IPS-11a (cell line): ENCODE data around the gene SND1.

Source experiments
- H3K4me3 ChIP-seq: one replicate; pipeline ENCODE4 v1.5.1; 2013; ENCODE audit warnings: low read depth, low read length, control low read depth

The SND1 gene

DNA sequence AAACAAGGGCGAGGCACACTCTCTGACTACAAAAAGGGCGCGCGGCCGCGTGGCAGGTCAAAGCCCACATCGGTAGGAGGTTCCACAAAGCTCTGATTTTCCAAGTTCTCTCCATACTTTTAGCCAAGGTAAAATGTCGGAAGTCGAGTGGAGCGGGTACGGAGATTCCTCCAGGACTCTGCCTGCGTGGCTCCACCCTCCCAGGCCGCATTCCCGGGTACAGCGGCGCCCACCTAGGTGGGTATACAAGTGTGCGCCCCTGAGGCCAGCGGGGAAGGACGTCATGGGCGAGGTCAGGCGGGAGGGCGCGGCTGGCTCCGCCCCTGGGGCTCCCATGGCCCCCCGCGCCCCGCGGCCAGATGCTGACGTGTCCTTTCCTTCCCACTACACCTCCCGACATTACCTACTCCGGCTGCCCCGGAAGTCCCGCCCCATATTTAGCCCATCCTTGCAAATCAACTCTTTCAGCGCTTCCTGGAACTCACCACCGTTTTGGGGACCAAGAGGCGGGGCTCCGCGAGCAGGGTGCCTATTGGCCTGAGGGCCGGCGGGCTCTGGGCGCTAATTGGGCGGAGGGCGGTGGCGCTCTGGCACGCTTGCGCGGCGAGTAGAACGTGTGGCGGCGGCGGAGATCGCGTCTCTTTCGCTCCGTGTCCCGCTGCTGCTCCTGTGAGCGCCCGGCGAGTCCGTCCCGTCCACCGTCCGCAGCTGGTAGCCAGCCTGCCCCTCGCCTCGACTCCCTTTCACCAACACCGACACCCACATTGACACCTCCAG lies at the start of gene SND1:
Gene SND1, plus strand, starts transcription at position 639 of the 777 bp plus-strand sequence. CDS start 180 bp downstream, outside the sequence.
- peak within 1 kb of the TSS; percentile 97 for H3K4me3 ChIP-seq

GRCh38 chr7:127608446-127608845 lies 43.5 kb upstream of the SND1 start:
- no peak overlapping the region for H3K4me3 ChIP-seq

DNA sequence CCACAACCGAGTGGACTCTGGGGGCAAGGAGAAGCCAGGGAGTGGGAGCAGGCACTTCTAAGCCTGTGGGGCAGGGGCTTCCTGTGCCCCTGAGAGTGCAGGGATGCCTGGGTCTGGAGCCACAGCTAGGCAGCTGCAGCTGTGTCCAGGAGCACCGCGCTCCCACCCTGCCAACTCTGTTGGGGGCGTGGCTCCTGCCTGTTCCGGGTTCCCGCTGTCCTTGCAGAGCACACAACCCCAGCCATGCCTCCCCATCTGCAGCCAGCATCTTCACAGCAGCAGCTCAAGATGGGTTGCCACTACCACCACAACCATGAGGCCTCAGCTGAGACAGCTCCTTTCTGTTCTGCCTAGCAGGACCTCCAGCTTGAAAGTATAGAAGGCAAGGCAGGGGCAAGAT lies 42.7 kb upstream of the SND1 start:
- H3K4me3 ChIP-seq: no peak overlapping the region

DNA sequence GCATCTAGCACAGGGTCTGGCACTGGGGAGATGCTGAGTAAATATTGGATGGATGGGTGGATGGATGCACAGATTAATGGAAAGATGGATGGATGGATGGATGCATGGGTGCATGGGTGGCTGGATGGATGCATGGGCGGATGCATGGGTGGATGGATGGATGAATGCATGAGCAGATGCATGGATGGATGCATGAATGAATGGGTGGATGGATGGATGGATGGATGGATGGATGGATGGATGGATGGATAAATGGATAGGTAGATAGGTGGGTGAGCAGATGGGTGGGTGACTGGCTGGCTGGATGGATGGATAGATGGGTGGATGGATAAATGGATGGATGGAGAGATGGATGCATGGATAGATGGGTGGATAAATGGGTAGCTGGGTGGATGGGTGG lies 39.7 kb upstream of the SND1 start:
- no peak overlapping the region for H3K4me3 ChIP-seq

GRCh38 chr7:127616724-127617123 lies 35.3 kb upstream of the SND1 start:
- no peak overlapping the region for H3K4me3 ChIP-seq

GRCh38 chr7:127618042-127618441 lies 34.0 kb upstream of the SND1 start, which contains the start of gene PAX4:
Gene PAX4 (minus strand): TSS chr7:127618142. CDS start chr7:127615928, 2,214 bp downstream.
- H3K4me3 ChIP-seq: no peak within 1 kb of the TSS

GRCh38 chr7:127618775-127619174 lies 33.2 kb upstream of the SND1 start:
- no peak overlapping the region for H3K4me3 ChIP-seq

- H3K4me3 ChIP-seq: peak overlapping the region; percentile 71
Measured at GRCh38 chr7:127619681-127620405, 32.2 kb upstream of the SND1 start.

GRCh38 chr7:127620406-127621233 lies 31.4 kb upstream of the SND1 start:
- peak overlapping the region; percentile 71 for H3K4me3 ChIP-seq

GRCh38 chr7:127625331-127625730 lies 26.7 kb upstream of the SND1 start:
- no peak overlapping the region for H3K4me3 ChIP-seq

DNA sequence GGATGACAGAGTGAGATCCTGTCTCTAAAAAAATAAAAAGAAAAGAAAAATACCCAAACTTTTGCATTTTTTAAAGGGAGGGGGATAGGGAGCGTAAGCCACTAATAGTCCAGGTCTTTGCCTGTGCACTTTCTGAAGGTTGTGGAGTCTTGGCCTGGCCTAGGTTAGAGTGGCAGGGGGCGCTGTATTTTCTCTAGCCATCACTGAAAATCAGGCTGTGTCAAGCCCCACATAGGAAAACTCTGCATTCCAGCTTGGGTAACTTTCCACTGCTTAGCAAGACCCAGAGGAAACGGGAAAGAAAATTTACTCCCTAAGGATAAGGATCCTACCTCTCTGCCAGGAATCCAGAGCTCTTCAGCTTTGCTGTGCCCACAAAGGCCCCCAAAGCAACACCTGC lies 23.5 kb upstream of the SND1 start:
- H3K4me3 ChIP-seq: no peak overlapping the region

- H3K4me3 ChIP-seq: no peak overlapping the region
Measured at GRCh38 chr7:127629268-127629854, 22.6 kb upstream of the SND1 start.

DNA sequence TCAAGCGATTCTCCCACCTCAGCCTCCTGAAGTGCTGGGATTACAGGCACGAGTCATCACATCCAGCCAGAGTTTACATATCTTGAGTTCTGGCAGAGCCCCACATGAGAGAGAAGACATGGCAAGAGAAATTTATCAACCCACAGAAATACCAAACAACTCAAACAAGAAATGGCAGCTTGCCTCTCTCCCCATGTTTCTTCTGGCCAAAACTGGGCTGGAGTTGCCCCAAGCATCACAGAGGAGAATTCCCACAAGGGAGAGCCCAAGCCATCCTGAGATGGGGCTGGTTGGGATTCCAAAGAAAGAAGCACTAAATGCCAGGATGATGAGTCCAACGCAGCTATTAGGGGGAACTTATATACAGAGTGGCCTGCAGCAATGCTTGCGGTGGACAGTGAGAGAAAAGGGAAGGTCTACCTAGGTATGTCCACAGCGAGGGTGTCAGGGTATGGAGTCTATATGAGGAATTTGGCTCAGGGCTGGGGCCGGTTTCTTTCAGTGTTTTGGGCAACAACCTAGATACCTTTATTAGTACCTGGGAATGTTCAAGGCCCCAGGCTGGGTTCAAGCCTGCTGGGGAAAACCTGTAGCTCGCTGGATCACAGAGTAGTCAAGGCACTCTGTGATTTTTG lies 19.6 kb upstream of the SND1 start:
- no peak overlapping the region for H3K4me3 ChIP-seq

- H3K4me3 ChIP-seq: no peak overlapping the region
Measured at GRCh38 chr7:127635659-127636285, 16.2 kb upstream of the SND1 start.

- no peak overlapping the region for H3K4me3 ChIP-seq
Measured at GRCh38 chr7:127638197-127638596, 13.8 kb upstream of the SND1 start.

DNA sequence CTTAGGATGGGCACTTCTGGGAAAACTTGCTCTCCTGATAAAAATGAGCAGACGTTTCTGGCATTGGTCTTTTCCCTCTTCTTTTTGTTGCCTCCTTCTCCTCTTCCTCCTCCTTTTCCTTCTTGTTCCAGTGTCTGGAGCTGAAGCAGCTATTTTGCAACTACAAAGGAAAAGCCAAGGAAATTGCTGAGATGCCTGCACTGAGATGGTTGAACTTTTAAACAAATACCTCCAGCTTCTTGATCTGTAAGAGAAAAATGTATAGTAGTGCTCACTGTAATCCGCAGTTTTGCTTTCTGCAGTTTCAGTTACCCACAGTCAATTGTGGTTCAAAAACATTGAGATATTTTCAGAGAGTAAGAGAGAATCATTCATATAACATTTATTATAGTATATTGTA lies 7.5 kb upstream of the SND1 start:
- no peak overlapping the region for H3K4me3 ChIP-seq

DNA sequence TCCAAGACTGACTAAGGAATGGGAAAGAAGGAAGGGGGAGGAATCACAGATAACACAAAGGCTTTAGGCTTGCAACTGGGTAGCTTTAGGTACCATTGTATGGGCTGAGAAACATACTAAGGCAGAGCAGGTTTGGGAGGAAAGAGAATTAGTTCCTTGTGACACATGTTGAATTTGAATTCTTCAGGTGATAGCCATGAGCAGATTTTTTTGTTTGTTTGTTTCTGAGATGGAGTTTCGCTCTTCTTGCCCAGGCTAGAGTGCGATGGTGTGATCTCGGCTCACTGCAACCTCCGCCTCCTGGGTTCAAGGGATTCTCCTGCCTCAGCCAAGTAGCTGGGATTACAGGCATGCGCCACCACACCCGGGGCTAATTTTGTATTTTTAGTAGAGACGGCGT lies 4.4 kb upstream of the SND1 start:
- no peak overlapping the region for H3K4me3 ChIP-seq

DNA sequence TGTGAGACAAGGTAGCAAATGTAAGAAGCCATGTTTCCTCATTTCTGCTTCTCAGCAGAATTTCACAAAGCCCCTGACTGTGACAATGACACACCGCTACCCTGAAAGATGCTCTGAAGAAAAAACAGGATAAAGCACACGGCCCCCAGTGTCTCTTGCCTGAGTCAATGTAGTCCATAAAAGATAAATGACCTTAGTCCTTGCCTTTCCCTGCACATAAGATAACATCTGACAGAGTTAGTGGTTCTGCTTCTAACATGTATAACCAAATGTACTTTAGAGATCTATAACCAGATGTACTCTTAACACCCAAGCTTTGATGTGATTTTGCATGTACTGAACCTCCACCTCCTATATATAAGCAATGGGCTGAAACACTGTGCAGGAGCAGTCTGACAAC lies 3.0 kb upstream of the SND1 start:
- H3K4me3 ChIP-seq: no peak overlapping the region

GRCh38 chr7:127650847-127651555 lies 993 bp upstream of the SND1 start:
- peak overlapping the region; percentile 49 for H3K4me3 ChIP-seq
